Heart left ventricle (tissue), 13 donors: ENCODE data around the gene SLC15A2.
"Not testable (repeated sequence)": the region's sequence is repeated elsewhere in the genome, so short reads cannot be mapped to it uniquely, and the experiment has no call there.

Experiments
- POLR2A ChIP-seq, 2 donors: fragments of 450-650 bp; IDR thresholded peaks; one replicate each; pipeline ENCODE4 v1.6.1; 2017; ENCODE audit warnings: antibody characterized with exemption in 2 of 2, mild to moderate bottlenecking in 2 of 2, moderate library complexity in 2 of 2
- TF ChIP-seq, protein P1 (sequence below), 12 donors: fragments of 200-600 bp; sonication (generic) in 4 of 12; IDR thresholded peaks; one replicate each; pipeline versions ENCODE4 v1.5.0 to v1.8.0; 2018 to 2022; ENCODE audit warnings: antibody characterized with exemption in 12 of 12, mild to moderate bottlenecking in 5 of 12
- donor health status: ischemic (EF 13 %, LVEDD 7.1; RV severe dilation, severe dysfunction).
- donor health status: DM: no; HTN: yes; CAD: no.
- donor health status: DM: no; HTN: no; CAD: no.
- donor health status: ischemic (EF 25% LVEDD 6.9; RV normal size, moderate dysfunction).
- donor health status: ischemic (EF 25% LVEDD 5.7; RV mildly dilated, moderate dysfunction).
- donor health status: ischemic (EF 35%, LVEDD 5.7; RV mildly dilated, moderate dysfunction).
- donor health status: nonischemic (EF 11% LVEDD 7.7; RV severe dilation, severe dysfunction).
- donor health status: DM: yes; HTN: yes; CAD: no.
- donor health status: PGD.
- donor health status: ischemic (EF 29% LVEDD 5.4; RV normal size, mild dysfunction).
- donor health status: nonischemic (EF 23%, LVEDD 6.1; RV moderate dilation, normal function).

DNA sequence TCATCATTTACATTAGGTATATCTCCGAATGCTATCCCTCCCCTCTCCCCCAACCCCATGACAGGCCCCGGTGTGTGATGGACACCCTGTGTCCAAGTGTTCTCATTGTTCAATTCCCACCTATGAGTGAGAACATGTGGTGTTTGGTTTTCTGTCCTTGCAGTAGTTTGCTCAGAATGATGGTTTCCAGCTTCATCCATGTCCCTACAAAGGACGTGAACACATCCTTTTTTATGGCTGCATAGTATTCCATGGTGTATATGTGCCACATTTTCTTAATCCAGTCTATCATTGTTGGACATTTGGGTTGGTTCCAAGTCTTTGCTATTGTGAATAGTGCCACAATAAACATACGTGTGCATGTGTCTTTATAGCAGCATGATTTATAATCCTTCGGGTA is 36.4 kb upstream of the SLC15A2 start:
- TF ChIP-seq, protein P1, sequence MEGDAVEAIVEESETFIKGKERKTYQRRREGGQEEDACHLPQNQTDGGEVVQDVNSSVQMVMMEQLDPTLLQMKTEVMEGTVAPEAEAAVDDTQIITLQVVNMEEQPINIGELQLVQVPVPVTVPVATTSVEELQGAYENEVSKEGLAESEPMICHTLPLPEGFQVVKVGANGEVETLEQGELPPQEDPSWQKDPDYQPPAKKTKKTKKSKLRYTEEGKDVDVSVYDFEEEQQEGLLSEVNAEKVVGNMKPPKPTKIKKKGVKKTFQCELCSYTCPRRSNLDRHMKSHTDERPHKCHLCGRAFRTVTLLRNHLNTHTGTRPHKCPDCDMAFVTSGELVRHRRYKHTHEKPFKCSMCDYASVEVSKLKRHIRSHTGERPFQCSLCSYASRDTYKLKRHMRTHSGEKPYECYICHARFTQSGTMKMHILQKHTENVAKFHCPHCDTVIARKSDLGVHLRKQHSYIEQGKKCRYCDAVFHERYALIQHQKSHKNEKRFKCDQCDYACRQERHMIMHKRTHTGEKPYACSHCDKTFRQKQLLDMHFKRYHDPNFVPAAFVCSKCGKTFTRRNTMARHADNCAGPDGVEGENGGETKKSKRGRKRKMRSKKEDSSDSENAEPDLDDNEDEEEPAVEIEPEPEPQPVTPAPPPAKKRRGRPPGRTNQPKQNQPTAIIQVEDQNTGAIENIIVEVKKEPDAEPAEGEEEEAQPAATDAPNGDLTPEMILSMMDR (IDR thresholded peaks at IDR 0.05) = not testable (repeated sequence)
- TF ChIP-seq POLR2A (IDR thresholded peaks at IDR 0.05) = not testable (repeated sequence)
